ENCODE measurements around the gene UGT1A6.
"Not testable (repeated sequence)": the region's sequence is repeated elsewhere in the genome, so short reads cannot be mapped to it uniquely, and the experiment has no call there.

UGT1A6 gene

DNA sequence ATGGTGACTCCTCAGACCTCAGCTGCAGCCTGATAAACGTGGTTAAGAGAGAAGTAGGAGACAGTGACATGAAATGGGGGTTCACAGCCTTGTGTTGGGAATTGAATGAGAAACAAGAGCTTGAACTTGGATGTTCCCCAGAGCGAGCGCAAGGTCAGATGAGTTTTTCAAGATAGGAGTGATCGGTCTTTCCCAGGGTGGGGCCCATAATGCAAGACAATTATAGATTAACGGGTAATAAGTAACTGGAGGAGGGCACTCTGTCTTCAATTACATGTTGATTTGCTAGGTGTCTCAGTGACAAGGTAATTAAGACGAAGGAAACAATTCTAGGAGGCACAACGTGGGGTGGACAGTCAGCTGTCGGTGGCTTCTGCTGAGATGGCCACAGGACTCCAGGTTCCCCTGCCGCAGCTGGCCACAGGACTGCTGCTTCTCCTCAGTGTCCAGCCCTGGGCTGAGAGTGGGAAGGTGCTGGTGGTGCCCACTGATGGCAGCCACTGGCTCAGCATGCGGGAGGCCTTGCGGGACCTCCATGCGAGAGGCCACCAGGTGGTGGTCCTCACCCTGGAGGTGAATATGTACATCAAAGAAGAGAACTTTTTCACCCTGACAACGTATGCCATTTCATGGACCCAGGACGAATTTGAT is 20.0 kb downstream of the UGT1A6 start, which contains the start of gene UGT1A5:
Gene UGT1A5, plus strand, starts transcription at position 297 of the 651 bp plus-strand sequence. Its CDS starts 85 bp downstream, at position 382.
- Histone ChIP-seq H4K20me1 (no peaks in the 10 kb centered on the region), H3K4me3 (no peak within 1 kb of the TSS), H3K9me3 (no peaks in the 10 kb centered on the region), H3K4me1 (no peaks in the 10 kb centered on the region), H3K27ac (no peak within 1 kb of the TSS), H3K36me3 (no peaks in the 10 kb centered on the region), H3K27me3 (no peaks in the 10 kb centered on the region), H3K4me2 (no peak within 1 kb of the TSS), H3K9ac (no peak within 1 kb of the TSS)
- no peak for TF ChIP-seq Cebpa-rat (IDR thresholded peaks at IDR 0.05)

DNA sequence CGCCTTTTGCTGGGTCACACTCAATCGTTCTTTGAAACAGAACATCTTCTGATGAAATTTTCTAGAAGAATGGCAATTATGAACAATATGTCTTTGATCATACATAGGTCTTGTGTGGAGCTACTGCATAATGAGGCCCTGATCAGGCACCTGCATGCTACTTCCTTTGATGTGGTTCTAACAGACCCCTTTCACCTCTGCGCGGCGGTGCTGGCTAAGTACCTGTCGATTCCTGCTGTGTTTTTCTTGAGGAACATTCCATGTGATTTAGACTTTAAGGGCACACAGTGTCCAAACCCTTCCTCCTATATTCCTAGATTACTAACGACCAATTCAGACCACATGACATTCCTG is 20.5 kb downstream of the UGT1A6 start:
- Histone ChIP-seq H3K9ac (no peak overlapping the region), H3K4me2 (no peak overlapping the region), H3K9me3 (no peaks in the 10 kb centered on the region), H3K27ac (no peak overlapping the region), H3K4me1 (no peaks in the 10 kb centered on the region), H3K4me3 (no peak overlapping the region), H3K27me3 (no peaks in the 10 kb centered on the region), H4K20me1 (no peaks in the 10 kb centered on the region), H3K36me3 (no peaks in the 10 kb centered on the region)
- TF ChIP-seq Cebpa-rat (IDR thresholded peaks at IDR 0.05) = no peak

DNA sequence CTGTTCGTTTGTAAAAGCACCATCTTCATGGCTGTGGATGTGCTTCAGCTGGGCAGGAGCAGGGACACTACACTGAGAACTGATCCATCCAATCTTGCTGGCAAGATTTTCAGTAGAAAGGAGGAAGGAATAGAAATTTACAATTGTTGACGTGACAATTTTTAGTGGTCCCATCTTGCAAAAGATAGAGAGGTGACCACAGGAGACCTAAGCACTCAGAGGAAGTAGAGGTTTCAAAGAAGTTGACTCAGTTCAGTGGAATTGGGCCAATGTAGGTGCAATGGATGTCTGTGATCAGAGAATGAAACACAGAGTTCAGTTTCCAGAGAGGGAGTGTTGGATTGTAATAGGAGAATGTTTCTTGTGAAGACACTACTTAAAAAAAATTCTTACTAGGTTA is 21.4 kb downstream of the UGT1A6 start:
- Histone ChIP-seq H3K9me3 (no peaks in the 10 kb centered on the region), H3K9ac (no peak overlapping the region), H3K27ac (no peak overlapping the region), H3K4me1 (no peaks in the 10 kb centered on the region), H3K36me3 (no peaks in the 10 kb centered on the region), H3K27me3 (no peaks in the 10 kb centered on the region), H4K20me1 (no peaks in the 10 kb centered on the region), H3K4me2 (no peak overlapping the region), H3K4me3 (no peak overlapping the region)
- TF ChIP-seq Cebpa-rat (IDR thresholded peaks at IDR 0.05) = no peak

DNA sequence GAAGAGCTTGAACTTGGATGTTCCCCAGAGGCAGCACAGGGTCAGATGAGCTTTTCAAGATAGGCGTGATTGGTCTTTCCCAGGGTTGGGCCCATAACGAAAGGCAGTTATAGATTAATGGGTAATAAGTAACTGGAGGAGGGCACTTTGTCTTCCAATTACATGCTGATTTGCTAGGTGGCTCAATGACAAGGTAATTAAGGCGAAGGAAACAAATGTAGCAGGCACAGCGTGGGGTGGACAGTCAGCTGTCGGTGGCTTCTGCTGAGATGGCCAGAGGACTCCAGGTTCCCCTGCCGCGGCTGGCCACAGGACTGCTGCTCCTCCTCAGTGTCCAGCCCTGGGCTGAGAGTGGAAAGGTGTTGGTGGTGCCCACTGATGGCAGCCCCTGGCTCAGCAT is 25.9 kb downstream of the UGT1A6 start, which contains the start of gene UGT1A4:
Gene UGT1A4, plus strand, starts transcription at position 185 of the 400 bp plus-strand sequence. Its CDS starts 85 bp downstream, at position 270.
- no peak within 1 kb of the TSS for H3K9ac ChIP-seq
- no peak within 1 kb of the TSS for H3K27ac ChIP-seq
- H3K4me3 ChIP-seq = no peak within 1 kb of the TSS
- no peaks in the 10 kb centered on the region for H3K9me3 ChIP-seq
- no peak within 1 kb of the TSS for H3K4me2 ChIP-seq
- no peaks in the 10 kb centered on the region for H3K4me1 ChIP-seq
- TF ChIP-seq Cebpa-rat (IDR thresholded peaks at IDR 0.05) = no peak
- no peaks in the 10 kb centered on the region for H4K20me1 ChIP-seq
- no peaks in the 10 kb centered on the region for H3K27me3 ChIP-seq
- no peaks in the 10 kb centered on the region for H3K36me3 ChIP-seq

DNA sequence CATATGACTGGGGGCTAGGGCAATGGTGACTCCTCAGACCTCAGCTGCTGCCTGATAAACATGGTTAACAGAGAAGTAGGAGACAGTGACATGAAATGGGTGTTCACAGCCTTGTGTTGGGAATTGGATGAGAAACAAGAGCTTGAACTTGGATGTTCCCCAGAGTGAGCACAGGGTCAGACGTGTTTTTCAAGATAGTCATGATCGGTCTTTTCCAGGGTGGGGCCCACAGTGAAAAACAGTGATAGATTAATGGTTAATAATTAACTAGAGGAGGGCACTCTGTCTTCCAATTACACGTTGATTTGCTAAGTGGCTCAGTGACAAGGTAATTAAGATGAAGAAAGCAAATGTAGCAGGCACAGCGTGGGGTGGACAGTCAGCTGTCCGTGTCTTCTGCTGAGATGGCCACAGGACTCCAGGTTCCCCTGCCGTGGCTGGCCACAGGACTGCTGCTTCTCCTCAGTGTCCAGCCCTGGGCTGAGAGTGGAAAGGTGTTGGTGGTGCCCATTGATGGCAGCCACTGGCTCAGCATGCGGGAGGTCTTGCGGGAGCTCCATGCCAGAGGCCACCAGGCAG is 36.1 kb downstream of the UGT1A6 start, which contains the start of gene UGT1A3:
Gene UGT1A3, plus strand, starts transcription at position 320 of the 579 bp plus-strand sequence. Its CDS starts 85 bp downstream, at position 405.
- no peak within 1 kb of the TSS for H3K4me2 ChIP-seq
- no peaks in the 10 kb centered on the region for H3K27me3 ChIP-seq
- no peaks in the 10 kb centered on the region for H3K4me1 ChIP-seq
- H4K20me1 ChIP-seq = no peaks in the 10 kb centered on the region
- no peak for TF ChIP-seq Cebpa-rat (IDR thresholded peaks at IDR 0.05)
- H3K27ac ChIP-seq = no peak within 1 kb of the TSS
- H3K9ac ChIP-seq = no peak within 1 kb of the TSS
- H3K9me3 ChIP-seq = no peaks in the 10 kb centered on the region
- H3K36me3 ChIP-seq = no peaks in the 10 kb centered on the region
- H3K4me3 ChIP-seq = no peak within 1 kb of the TSS

DNA sequence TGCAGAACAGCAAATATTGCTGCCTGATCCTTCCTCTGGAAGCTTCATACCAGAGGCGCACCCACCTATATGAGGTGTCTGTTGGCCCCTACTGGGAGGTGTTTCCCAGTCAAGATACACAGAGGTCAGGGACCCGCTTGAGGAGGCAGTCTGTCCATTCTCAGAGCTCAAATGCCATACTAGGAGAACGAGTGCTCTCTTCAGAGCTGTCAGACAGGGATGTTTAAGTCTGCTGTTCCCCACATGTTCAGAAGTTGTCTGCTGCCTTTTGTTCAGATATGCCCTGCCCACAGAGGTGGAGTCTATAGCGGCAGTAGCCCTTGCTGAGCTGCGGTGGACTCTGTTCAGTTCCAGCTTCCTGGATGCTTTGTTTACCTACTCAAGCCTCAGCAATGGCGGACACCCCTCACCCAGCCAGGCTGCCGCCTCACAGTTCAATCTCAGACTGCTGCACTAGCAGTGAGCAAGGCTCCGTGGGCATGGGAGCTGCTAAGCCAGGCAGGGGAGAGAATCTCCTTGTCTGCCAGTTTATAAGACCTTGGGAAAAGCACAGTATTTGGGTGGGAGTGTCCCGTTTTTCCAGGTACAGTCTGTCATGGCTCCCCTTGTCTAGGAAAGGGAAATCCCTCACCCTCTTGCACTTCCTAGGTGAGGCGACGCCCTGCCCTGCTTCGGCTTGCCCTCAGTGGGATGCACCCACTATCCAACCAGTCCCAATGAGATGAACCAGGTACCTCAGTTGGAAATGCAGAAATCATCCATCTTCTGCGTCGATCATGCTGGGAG is 44.4 kb downstream of the UGT1A6 start:
- H3K9me3 ChIP-seq, H3K4me2 ChIP-seq, H3K27me3 ChIP-seq, H3K4me1 ChIP-seq, H3K4me3 ChIP-seq, H3K27ac ChIP-seq, H3K9ac ChIP-seq, H4K20me1 ChIP-seq, H3K36me3 ChIP-seq: not testable (repeated sequence)

DNA sequence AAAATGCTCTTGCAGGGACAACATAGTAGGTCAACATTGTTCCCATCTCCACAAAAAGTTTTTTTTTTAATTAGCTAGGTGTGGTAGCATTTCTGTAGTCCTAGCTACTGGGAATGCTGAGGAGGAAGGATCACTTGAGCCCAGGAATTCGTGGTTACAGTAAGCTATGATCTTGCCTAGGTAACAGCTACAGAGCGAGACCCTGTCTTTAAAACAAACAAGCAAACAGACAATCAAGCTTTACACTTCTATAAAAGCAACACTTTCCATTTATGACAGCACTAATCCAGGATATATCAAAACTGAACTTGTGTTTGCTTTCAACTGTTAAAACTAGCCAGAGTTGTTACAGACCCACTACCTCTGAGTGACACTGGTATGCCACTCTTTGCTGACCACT is 48.2 kb downstream of the UGT1A6 start:
- no peaks in the 10 kb centered on the region for H3K4me1 ChIP-seq
- H3K36me3 ChIP-seq = no peaks in the 10 kb centered on the region
- no peak for TF ChIP-seq Cebpa-rat (IDR thresholded peaks at IDR 0.05)
- no peak overlapping the region for H3K4me2 ChIP-seq
- no peak overlapping the region for H3K9ac ChIP-seq
- H3K27ac ChIP-seq = no peak overlapping the region
- 0 out of 2 replicates have a peak, but pooled peaks cover 4% of the 10 kb centered on the region for H3K9me3 ChIP-seq
- no peaks in the 10 kb centered on the region for H4K20me1 ChIP-seq
- H3K4me3 ChIP-seq = no peak overlapping the region
- H3K27me3 ChIP-seq = no peaks in the 10 kb centered on the region

DNA sequence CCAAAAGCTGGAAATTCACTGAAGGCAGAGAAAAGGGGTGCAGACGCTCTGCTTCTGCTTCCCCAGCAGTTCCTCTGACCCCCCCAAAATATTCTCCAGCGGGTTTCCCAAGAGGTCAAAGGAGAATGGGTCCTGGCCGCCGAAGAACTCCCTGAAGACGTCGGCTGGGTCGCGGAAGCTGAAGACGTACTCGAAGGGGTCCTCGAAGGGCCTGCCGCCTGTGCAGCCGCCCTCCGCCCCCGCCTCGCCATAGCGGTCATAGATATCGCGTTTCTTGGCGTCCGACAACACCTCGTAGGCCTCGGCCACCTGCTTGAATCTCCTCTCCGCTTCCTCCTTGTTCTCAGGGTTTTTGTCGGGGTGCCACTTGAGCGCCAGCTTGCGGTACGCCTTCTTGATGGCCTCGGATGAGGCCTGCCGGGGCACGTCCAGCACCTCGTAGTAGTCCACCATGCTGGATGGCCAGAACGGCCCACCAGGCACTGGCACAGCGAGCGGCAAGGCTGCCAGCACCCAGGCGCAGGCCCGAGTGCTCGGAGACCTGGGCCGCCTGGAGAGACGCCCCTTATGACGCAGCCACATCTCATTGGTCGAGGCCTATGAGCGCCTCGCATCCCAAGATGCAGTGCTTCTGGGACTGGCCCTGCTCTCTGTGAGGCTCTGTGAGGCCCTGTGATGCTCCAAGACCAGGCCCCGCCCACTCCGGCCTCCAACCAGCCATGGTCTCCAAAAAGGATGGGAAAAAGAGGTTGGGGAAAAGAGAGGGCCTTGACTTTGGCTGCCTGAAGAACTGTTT is 51.0 kb downstream of the UGT1A6 start:
- H3K27ac ChIP-seq = no peak overlapping the region
- no peaks in the 10 kb centered on the region for H3K36me3 ChIP-seq
- no peak overlapping the region for H3K9ac ChIP-seq
- H3K9me3 ChIP-seq = 0 out of 2 replicates have a peak, but pooled peaks cover 3% of the 10 kb centered on the region
- no peaks in the 10 kb centered on the region for H4K20me1 ChIP-seq
- H3K4me3 ChIP-seq = no peak overlapping the region
- no peak for TF ChIP-seq Cebpa-rat (IDR thresholded peaks at IDR 0.05)
- H3K27me3 ChIP-seq = no peaks in the 10 kb centered on the region
- no peaks in the 10 kb centered on the region for H3K4me1 ChIP-seq
- no peak overlapping the region for H3K4me2 ChIP-seq

DNA sequence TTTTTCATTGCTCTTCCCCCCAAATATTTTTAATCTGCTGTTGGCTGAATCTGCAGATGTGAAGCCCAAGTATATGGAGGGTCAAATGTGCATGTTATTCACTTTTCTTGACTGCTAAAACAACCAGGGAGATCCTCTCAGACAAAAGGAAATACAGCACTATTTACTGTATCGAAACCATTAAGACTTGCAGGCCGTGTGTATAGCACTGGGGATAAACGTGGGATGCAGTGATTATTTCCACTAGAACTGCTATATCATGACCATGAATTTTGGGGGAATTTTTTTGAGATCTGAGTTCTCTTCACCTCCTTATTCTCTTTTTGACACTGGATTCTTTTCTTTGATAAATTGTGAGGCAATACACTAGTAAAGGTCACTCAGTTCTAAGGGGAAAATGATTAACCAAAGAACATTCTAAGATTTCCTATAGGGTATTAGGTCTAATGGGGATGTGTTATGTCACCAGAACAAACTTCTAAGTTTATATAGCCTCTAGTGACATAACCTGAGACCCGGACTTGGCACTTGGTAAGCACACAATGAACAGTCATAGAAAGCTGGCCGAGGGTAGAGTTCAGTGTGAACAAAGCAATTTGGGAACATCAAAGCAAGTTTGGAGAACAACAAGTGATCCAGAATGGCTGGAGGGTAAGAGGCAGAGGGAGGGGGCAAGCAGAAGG is 52.5 kb downstream of the UGT1A6 start:
- Histone ChIP-seq H3K4me3 (no peak overlapping the region), H3K9me3 (peaks cover 10% of the 10 kb centered on the region), H3K9ac (no peak overlapping the region), H3K27ac (no peak overlapping the region), H3K4me2 (no peak overlapping the region), H3K4me1 (no peaks in the 10 kb centered on the region), H4K20me1 (no peaks in the 10 kb centered on the region), H3K36me3 (no peaks in the 10 kb centered on the region), H3K27me3 (no peaks in the 10 kb centered on the region)
- TF ChIP-seq Cebpa-rat (IDR thresholded peaks at IDR 0.05) = no peak

DNA sequence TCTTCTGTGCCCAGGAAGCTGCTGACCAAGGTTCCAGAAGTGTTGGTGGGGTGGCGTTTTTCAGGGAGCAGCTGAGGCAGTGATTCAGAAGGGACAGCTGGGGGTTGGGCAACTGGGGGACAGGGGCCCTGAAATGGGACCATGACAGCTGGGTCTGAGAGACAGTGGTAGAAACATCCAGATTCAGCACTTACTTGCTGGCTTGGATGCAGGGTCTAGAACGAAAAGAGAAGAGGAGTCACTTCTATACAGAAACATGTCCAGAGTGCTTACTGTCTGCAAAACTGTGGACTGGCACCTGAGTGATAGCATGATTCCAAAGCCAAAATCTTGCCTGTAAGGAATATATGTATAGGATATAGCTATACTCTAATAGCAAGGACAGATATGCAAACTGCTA is 53.1 kb downstream of the UGT1A6 start:
- H3K27me3 ChIP-seq = not testable (repeated sequence)

More for the DNA sequence above, 53.1 kb downstream of the UGT1A6 start:
- not testable (repeated sequence) for H3K4me2 ChIP-seq, H3K4me1 ChIP-seq, H3K4me3 ChIP-seq, H3K36me3 ChIP-seq, H3K27ac ChIP-seq, H4K20me1 ChIP-seq, H3K9ac ChIP-seq
- H3K9me3 ChIP-seq = peaks cover 16% of the 10 kb centered on the region
